Limb (tissue), 2 donors: ENCODE results near the gene PHF21A.
"Not testable (repeated sequence)": the region's sequence is repeated elsewhere in the genome, so short reads cannot be mapped to it uniquely, and the experiment has no call there.

Source experiments
- DNase-seq, 2 donors: peaks; one replicate each; pipeline ENCODE4 v3.0.0-alpha.2; 2016; ENCODE audit errors: extremely low spot score in 2 of 2

The PHF21A gene

GRCh38 chr11:46036969-46037368, 84.3 kb downstream of the PHF21A start:
- no peak for DNase-seq

GRCh38 chr11:46036009-46036408, 85.2 kb downstream of the PHF21A start:
- no peak for DNase-seq

DNA sequence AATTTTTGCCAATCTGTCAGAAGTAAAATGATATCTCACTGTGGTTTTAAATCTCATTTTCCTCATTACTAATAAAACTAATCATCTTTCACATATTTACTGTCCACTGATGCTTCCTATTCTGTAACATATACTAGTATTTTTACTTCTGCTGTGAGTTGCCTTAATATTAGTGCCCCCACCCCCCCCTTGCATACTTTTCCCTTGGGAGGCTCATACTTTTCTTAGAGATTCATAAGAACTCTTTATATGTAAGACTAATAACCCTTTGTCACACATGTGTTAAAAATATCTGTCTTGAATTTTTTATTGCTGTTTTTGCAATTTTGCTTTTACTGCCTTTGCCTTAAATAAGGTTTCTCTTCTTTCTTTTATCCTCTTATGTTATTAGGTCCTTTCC, 87.2 kb downstream of the PHF21A start:
- DNase-seq, result no peak

GRCh38 chr11:46026606-46027293, 94.5 kb downstream of the PHF21A start:
- no peak for DNase-seq

GRCh38 chr11:46020084-46020599, 101.1 kb downstream of the PHF21A start:
- no peak for DNase-seq

DNA sequence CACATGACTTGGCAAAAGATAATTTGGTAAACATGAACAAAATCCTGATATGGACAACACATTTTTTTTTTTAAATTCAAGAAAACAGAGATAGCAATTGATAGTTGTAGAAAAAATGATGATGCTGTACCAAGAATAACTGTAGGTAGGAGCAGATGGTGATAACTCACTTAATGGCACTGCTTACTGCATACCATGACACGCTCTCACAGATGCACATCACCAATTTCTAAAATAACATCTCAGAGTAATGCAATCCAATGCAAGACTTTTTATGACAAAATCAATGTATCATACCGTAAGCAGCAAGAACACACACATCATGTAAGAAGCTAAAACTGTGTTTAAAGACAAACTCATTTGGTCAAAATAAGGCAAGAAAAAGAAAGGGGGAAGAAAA, 102.6 kb downstream of the PHF21A start:
- DNase-seq, result no peak

DNA sequence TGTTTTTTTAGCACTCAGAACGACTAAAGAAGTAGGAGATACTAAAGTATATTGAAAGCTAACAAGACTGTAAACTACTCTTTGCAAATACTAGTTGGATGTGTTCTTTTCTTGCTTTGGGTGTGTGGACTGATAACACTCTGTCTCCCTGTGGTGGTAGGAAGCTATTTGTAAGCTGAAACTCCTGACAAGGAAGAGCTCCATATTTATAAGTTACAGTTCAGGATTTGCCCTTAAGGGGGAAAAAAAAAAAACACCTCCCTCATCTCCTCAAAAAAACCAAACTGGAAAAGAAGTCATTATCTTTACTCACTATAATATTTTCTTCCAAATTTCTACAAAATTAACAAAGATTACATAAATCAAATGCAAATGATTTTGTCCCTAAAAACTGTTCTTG, 103.9 kb downstream of the PHF21A start:
- no peak for DNase-seq

- DNase-seq, result no peak
Measured at GRCh38 chr11:46015941-46016340, 105.3 kb downstream of the PHF21A start.

GRCh38 chr11:46014168-46014567, 107.1 kb downstream of the PHF21A start:
- DNase-seq, result not testable (repeated sequence)

- DNase-seq, result no peak
Measured at GRCh38 chr11:46012185-46012584, 109.1 kb downstream of the PHF21A start.

DNA sequence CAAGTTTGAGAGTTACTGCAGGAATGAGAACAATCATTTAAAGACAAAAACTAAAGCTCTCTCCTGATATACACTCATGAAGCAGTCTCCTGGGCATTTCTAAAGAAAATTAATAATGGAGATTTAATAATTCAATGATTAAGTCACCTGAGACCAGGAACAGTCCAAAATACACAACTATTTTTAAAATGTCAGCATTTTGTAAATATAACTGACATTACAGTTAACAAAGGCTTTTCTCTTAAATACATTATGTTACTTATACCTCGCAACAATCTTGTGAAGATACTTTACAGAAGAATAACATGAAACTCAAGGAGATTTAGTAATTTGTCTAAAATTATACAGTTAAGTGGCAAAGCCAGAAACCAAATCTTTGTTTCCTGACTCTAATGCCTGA, 111.2 kb downstream of the PHF21A start:
- DNase-seq, result no peak

DNA sequence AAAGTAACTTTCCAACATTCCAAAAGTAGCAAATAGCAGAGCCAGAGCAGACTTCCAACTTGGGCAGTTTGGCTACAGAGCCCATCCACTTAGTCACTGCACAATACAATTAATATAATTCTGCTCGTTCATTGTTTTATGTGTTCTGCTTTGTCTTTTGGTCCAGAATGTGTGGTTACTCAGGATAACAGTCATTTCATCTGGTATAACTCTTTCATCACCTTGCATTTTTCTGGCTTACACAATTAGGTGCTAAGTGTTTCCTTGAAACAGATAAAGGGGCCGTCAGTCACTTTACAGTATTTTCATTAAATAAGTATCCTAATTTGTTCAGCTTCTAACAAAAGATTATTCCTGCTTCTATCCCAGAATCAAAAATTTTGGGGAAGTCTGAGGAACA, 111.6 kb downstream of the PHF21A start:
- DNase-seq, result no peak

DNA sequence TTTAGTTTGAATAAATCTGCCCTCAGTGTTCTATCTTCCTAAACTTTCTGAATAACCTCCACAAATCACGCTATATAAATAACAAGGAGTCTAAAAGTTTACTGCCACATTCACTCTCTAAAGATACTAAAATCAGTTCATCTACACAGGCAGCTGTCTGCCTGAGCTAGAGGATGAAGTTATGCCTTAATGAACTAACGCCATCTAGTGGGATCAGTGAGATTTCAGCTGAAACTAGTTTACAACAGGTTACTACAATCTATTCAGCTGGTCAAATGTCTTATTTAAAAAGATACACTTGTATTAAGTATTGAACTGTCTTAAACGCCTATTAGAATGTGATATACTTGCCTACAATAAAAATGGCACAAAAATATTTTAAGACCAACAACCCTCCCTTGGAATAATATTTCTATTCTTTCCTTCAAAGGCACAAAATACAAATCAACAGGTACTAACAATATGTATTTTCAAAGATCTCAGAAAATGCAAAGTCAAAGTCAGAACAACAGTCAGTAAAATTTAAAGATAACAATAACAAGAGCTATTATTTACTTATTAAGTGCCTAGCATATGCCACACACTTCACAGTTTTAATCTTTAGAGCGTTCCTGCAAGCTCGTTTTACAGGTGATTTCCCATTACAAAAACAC, 114.7 kb downstream of the PHF21A start:
- DNase-seq, result peak in 1 of 2 donors; percentile 83

- DNase-seq, result no peak
Measured at GRCh38 chr11:46003572-46003971, 117.7 kb downstream of the PHF21A start.

- DNase-seq, result no peak
Measured at GRCh38 chr11:46002189-46002588, 119.1 kb downstream of the PHF21A start.

GRCh38 chr11:46001448-46001914, 119.8 kb downstream of the PHF21A start:
- DNase-seq, result no peak

DNA sequence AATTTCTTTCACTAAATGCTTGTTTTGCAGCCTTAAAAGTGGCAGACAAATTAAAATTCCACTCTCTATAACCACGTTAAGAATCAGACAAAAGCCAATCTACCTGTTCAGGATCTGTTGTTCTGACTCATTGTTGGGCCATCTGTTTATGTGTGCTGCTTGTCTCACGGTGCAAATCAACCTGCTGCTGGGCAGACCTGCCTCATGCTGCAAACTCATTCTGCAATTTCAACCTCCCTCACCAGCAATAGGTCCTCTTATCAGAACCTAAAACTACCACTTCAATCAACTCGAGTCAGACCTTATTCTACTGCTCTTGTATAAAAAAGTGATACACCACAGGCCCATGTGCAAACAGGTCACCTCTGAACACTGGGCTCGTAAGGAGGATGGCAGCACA, 123.7 kb downstream of the PHF21A start:
- no peak for DNase-seq

DNA sequence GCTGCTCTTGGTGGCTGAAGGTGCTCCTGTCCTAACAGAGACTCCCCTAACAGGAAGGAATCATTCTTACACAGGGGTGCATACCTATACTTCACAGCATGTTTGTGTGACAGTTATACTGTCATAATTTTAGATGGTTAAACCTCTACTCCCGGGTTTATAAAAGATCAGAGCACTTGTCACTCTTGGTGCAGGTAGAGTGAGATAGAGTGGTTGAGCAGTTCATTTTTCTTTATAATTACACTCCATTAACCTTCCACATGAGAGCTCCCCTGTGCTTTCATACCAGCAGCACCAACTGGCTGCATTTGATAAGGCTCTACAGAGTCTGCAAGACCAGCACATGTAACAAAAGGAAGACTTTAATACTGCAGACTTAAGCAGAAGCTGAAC, 125.9 kb downstream of the PHF21A start:
- no peak for DNase-seq

DNA sequence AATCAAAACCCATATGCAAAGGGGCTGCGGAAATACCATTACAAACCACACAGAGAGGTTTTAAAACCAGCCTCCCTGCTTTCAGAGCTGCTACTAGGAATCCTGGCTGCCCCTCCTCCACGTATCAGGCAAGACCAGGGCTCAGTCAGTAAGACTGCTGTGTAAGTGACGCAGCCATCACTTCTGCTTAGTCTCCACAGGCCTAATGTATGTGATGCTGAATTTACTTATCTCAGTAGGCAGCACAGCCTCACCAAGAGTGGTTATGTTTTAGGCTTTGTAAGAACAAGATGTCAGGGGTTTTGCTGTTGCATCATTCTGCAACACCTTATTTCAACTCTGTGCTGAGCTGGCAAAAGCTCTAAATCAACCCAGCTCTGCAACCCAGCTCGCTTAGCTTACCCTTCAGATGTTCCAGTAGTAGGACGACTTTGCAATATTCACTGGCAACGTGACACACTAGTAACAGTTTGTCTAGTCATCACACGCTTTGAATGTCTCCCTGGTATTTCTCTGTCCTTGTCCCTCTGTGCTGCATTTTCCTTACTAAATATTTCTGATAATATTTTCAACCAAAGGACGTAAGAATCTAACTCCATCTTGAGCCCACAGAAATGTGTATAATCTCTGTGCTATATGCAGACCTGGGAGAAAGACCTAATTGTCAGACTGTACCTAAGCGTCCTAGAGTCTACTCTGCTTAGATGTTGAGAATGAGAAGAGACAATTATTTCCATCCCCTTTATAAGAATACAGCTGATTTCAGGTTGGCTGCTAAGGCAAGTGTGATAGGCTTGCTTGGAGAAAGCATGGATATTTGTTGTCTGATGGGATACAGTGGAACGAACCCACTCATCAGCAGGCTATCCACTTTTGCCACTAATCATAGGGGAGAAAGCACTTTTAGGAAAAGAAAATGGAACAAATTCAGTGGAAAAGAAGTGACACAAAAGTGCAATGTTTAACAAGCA, 126.6 kb downstream of the PHF21A start:
- peak in 1 of 2 donors; percentile 44 for DNase-seq

DNA sequence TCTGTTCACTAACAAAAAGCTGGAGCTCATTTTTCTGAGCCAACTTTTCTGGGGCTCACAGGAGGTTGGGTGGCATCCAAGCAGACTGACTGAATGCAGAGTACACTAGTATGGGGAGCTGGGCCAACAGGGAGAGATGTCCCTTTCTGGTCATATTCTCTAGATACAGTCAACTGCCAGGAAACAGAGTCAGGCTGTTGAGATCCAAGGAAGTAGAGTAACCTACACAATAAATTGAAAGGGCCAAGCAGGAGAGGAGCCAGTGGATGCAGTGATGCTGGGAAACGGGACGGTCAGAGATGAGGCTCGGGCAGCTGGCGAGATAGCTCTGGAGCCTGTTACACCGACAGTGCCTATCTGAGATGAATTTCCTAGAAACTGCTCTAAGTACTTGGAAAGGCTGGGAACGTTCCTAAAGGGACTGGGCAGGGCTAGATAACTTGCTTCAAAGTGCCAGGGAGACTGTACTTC, 127.7 kb downstream of the PHF21A start:
- peak; percentile 24 to 64 for DNase-seq

DNA sequence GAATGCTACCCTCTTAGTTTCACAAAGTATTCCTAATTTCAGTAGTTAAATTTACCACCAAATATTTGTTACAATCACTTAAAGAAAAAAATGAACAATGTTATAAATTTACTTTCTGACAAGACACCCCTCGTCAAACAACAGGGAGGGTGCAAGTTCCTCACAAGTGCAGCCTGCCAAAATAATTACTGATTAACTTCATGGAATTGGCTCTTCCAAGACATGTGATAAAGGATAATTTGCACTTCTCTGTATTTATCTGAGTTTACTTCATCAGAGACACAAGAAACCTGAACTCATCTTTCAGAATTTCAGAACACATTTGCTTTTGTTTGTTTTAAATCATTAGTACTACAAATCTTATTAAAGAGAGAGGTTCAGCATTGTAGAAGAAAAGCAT, 132.3 kb downstream of the PHF21A start:
- DNase-seq, result no peak

DNA sequence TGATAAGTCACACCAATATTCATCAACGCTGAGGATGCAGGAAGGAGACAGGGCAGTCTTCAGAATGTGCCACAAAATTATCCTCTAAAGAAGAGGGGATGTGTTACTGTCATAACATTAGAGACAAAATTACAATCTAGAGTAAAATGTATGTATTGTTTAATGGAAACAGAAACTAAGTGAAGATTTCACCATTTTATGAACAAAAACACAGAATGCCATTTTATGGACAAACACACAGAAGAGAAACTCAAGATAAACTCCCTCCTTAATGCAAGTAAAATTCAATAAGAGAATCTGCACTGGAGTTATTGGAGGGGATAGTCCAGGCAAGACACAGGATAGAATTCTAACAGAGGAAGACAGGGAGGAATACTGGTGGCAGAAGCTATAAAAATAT, 136.0 kb downstream of the PHF21A start:
- DNase-seq, result no peak
